Fibroblast of skin of scalp (primary cell): ENCODE data around the gene HDGFL3.
"Not testable (repeated sequence)": the region's sequence is repeated elsewhere in the genome, so short reads cannot be mapped to it uniquely, and the experiment has no call there.

Experiments used
- DNase-seq: peaks from one replicate; pipeline ENCODE4 v3.0.0-alpha.2; 2013

Gene HDGFL3

DNA sequence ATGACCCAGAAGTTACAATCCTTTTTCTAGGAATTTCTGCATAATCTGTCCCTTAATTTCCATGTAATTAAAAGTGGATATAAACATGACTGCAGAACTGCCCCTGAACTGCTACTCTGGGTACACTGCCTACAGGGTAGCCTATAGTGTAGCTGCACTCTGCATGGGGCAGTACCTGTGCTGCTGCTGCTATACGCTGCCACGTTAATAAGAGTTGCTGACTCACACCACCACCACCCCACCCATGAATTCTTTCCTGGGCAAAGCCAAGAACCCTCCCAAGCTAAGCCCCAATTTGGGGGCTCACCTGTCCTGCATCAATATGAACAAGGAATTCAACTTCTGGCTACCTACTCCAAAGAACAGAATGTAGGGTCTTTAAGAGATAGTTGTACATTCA, 13.9 kb downstream of the HDGFL3 start:
- no peak for DNase-seq

DNA sequence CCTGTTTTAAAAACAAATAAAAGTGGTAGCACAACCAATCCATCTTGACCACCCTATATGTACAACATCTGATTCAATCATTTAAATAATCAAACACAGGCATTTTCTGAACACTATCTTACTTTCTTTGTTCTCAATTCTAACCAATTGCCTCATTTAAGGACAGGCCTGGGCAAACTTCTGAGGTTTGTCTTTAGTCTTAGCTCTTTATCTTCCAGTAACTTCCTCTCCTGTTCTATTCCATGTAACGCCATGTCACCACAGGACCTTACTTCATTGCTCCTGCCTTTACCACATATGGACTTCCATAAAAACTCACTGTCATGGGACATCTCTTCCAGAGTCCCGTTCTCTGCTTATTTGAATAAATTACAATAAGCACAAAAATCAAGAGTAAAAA, 14.9 kb downstream of the HDGFL3 start:
- no peak for DNase-seq

DNA sequence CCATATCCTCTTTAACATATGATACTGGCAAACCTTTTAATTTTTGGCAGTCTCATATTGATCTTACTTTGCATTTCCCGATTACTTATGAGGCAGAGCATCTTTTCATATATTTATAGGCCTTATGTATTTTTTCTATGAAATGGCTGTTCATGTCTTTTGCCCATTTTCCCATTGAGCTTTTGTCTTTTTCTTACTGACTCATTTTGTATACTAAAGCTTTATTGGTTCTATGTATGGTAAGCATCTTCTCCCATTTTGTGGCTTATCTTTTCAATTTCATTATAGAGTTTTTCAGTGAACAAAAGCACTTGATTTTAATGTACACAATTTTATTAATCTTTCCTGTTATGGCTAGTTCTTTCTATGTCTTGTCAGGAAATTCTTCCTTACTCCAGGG, 17.2 kb downstream of the HDGFL3 start:
- no peak for DNase-seq

DNA sequence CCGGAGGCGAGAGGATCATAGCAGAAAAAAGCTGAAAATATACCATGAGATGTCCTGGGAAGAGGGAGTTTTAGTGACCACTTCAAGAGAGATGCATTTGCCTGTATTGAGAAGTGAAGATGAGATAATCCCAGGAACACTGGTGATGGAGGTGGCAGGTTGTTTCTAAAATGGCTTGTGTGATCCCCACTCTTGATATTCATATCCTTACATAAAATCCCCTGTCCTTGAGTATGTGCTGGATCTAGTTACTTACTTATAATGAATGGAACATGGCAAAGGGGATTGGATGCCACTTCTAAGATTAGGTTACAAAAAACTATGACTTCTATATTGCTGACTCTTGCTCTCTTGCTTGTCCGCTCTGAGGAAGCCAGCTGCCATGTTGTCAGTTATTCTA, 22.1 kb downstream of the HDGFL3 start:
- DNase-seq: no peak

DNA sequence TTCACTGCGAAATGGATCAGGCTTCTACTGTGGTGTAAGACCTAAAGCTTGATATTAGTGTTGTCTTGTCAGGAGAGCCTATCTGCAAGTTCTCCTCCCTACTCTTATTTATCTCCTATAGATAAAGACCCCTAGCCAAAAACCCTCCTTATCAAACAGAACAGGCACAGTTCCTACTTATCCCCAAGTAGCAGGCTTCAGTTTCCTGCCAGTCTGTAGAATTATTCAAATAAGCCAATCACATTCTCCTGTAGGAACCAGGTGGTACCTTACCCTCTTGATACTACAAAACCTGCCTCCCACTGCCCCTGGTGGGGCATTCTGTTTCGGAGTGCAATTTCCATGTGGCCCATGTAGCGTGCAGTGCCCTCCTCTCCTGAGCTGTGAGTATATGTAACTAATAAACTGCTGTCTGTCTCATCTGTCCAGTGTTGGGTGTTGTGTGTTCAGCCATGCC, 28.7 kb downstream of the HDGFL3 start:
- no peak for DNase-seq

DNA sequence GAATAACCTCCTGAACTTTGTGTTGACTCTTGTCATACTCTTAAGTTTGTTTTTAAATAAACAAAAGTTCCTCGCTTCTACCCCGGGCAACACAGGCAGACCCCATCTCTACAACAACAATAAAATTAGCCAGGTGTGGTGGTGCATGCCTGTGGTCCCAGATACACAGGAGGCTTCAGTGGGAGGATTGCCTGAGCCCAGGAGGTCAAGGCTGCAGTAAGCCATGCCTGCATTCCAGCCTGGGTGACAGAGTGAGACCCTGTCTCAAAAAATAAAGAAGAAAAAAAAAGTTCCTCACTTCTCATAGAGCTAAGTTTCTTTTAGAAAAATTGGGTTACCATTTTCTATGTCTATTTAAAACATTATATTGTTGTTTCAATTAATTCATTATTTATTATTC, 29.2 kb downstream of the HDGFL3 start:
- no peak for DNase-seq

DNA sequence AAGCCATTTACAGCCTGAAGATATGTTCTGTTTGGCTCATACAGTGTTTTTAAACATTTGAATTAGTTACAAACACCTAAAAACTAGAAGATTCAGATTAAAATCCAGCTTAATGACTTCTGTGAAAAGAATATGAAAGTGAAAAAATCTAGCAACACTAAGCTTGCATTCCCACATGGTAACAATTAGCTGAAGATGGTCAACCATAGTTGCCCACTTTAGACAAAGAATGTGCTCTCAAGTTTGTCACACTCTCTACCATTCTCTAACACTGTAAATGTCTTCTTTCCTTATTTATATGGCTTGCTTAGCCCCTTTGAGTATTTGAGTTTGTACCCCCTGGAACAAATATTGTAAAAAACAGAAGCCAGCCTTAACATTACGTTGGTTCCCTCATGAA, 32.7 kb downstream of the HDGFL3 start:
- DNase-seq: peak; percentile 51

DNA sequence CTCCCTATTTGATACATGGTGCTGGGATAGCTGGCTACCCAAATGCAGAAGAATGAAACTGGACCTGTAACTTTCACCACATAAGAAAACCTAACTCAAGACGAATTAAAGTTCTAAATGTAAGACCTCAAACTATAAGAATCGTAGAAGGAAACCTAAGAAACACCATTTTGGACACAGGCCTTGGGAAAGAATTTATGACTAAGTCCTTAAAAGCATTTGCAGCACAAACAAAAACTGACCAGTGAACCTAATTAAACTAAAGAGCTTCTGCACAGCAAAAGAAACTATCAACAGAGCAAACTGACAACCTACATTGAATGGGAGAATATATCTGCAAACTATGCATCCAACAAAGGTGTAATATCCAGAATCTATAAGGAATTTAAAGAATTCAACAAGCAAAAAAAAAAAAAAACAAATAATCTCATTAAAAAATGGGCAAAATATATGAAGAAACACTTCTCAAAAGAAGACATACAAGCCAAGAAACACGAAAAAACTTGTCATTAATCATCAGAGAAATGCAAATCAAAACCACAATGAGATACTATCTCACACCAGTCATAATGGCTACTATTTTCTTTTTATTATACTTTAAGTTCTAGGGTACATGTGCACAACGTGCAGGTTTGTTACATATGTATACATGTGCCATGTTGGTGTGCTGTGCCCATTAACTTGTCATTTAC, 37.0 kb downstream of the HDGFL3 start:
- DNase-seq: peak; percentile 9

DNA sequence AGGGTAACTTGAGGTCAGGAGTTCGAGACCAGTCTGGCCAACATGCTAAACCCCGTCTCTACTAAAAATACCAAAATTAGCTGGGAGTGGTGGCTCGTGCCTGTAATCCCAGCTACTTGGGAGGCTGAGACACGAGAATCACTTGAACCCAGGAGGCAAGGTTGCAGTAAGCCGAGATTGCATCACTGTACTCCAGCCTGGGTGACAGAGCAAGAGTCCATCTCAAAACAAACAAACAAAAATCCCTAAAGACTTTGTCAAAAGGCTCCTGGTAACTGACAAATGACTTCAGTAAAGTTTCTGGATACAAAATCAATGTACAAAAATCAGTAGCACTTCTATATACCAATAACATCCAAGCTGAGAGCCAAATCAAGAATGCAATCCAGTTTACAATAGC, 38.0 kb downstream of the HDGFL3 start:
- DNase-seq: not testable (repeated sequence)

DNA sequence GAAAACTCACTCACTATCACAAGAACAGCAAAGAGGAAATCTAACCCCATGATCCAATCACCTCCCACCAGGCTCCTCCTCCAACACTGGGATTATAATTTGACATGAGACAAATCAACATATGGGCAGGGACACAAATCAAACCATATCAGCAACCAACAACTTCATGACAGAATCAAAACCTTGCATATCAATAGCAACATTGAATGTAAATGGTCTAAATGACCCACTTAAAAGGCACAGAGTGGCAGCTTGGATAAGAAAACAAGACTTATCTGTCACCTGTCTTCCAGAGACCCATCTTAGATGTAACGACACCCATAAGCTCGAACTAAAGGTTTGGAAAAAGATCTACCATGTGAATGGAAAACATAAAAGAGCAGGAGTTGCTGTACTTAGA, 40.8 kb downstream of the HDGFL3 start:
- DNase-seq: no peak

DNA sequence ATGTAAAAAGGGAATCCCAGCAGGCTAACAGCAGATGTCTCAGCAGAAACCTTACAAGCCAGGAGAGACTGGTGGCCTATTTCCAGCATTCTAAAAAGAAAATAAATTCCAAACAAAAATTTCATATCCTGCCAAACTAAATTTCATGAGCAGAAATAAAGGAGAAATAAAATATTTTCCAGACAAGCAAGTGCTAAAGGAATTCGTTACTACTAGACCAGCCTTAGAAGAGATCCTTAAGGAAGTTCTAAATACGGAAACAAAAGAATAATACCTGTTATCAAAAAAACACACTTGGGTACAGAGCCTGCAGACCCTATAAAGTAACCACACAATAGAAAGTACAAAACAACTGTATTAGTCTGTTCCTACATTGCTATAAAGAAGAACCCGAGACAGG, 41.4 kb downstream of the HDGFL3 start:
- no peak for DNase-seq

DNA sequence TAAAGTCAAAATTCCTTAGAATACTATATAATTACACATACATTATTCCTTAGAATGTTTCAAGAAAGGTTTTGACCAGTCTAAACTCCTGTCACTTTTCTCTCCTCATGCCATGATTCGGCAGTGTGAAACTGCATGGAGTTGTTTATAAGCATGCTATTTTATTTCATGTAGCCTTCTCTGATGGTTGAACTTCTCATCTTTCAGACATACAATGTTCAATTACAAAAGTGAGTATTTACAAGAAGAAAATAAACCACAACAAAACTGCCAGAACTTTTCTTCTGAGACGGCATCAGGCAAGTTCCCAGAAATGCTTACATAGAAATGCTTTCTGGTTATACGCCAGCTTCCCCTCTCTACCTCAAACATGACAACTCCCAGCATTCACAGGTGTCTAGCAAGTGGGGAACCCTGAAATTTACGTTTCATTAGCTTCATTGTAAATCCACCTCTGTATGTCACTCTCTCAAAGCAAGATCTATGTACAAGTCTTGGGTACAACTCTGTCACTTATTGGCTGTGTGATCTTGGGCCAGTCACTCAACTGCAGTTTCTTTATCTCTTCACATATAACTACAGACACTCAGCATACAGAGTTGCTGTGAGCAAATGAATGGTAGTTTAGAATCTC, 42.7 kb downstream of the HDGFL3 start:
- DNase-seq: no peak

DNA sequence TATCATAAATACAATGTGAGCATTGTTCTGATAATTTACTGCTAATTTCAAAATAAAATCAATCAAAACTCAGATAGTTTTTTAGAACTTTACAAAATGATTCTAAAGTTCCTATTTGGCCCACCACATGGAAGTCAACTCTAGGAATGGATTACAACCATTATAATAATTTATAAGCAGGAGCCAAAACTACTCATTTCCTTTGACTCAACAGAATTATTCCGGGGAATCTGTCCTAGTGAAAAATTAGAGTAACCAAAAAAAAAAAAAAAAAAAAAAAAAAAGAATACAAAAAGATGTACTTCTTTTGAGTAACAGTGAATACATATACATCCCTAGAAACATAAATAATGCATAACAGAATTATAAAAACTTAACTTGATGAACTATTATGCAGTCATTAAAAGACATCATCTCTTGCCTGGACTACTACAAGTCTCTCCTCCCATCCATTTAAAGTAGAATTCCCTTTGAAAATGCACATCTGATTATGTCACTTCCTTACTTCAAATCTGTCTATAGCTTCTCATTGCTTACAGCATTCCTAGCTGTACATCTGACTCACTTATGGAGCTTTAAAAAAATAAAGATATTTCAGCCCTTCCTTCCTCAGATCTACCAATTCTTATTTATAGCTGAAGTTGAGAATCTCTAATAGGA, 43.4 kb downstream of the HDGFL3 start:
- peak; percentile 72 for DNase-seq

DNA sequence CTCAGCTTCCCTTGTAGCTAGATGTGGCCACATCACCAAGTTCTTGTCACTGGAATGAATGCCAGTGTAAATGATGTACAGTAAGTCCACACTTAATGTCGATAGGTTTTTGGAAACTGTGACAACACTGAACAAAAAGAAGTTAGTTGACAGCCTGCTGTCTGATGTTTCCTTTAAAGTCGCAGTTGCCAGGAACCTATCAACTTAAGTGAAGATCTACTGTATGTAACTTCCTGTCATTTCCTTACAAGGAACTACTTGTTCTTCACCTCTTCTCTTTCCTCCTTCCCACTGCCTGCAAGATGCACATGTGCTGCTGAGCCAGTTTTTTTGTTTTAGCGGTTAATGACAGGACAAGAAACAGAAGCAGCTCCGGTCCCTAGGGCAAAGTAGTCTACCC, 44.6 kb downstream of the HDGFL3 start:
- DNase-seq: no peak

DNA sequence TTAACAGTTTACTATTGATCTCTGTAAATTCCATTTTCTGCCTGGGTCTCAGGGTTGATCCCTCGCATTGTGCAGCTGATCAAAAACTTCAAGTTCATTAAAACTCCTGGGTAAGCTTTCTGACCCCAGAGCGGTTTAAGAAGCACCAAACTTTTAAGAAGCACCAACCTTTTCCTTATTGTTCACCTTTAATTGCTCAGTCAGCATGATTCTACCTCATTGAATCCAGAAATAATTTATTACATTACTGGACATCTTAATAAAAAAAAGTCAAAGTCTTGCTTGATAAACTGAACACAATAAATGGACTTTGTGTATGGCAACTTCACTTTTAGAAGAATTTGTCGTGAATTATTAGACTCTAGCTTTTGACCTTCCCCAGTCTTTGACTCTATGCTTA, 46.9 kb downstream of the HDGFL3 start:
- DNase-seq: no peak

DNA sequence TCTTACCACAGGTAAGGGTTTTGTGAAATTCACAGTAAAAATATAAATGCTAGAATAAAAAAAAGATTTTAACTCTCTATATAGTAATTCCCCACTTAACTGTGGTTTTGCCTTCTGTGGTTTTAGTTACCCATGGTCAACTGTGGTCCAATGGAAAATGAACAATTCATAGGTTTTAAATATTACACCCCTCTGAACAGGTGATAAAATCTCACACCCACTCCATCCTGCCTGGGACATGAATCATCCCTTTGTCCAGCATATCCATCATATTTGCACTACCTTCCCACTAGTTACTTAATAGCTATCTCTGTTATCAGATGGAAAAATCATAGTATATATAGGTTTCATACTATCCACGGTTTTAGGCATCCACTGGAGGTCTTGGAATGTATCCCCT, 49.2 kb downstream of the HDGFL3 start:
- peak; percentile 17 for DNase-seq

DNA sequence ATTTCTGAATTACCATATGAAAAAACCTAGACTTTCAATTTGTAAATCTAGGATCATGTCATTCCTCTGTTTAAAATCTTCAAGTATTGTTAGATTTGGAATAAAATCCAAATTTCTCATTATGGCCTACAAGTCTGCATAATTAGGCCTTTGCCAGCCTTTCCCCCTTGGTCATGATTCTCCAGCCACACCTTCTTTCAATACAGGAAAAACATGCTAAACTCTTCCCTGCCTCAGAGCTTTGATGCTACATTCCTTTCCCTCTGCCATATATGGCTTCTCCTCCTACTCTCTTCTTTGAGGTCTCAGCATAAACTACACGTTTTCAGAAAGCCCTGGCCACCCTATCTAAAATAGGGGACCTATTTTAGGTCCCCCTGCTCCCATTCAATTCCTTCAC, 51.7 kb downstream of the HDGFL3 start:
- no peak for DNase-seq

DNA sequence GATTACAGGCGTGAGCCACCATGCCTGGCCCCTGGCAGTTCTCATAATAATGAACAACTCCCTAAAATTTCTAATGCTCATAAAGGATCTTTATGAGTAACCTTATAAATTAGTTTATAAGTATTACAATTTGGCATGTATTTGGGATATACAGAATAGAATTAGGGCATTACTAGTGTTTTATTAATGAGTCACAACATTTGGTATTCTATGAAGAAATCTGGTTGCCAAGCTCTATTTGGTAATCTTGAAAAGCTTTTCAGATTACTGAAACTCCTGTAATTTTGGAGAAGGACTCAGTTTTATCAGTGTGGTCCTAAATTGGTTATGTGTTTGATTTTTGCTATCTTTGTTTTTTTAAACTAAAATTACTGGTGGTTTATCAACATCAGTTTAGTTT, 54.3 kb downstream of the HDGFL3 start:
- peak; percentile 14 for DNase-seq

DNA sequence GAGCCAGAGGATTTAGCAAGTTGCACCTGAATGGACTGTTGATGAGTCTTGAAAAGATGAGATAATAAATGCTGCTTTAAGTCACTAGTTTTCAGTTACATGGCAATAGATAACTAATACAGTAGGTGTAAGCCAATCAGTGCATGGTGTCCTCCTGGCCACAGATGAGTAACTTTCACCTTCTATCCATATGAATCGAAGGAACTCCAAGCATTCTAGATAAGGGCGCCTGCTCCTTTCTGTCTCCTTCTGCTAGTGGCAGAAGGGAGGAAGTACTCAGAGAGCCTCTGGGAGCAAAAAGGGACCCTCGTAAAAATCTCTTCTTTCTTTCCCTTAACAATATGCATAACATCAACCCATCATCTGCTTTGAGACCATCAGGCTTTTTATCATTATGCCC, 62.9 kb downstream of the HDGFL3 start:
- no peak for DNase-seq

DNA sequence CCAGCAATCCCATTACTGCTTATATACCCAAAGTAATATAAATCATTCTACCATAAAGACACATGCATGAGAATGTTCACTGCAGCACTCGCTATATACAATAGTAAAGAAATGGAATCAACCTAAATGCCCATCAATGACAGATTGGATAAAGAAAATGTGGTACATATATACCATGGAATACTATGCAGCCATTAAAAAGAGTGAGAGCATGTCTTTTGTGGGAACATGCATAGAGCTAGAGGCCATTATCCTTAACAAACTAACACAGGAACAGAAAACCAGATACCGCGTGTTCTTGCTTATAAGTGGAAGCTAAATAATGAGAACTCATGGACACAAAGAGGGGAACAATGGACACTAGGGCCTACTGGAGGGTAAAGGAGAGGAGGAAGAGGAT, 65.5 kb downstream of the HDGFL3 start:
- not testable (repeated sequence) for DNase-seq

DNA sequence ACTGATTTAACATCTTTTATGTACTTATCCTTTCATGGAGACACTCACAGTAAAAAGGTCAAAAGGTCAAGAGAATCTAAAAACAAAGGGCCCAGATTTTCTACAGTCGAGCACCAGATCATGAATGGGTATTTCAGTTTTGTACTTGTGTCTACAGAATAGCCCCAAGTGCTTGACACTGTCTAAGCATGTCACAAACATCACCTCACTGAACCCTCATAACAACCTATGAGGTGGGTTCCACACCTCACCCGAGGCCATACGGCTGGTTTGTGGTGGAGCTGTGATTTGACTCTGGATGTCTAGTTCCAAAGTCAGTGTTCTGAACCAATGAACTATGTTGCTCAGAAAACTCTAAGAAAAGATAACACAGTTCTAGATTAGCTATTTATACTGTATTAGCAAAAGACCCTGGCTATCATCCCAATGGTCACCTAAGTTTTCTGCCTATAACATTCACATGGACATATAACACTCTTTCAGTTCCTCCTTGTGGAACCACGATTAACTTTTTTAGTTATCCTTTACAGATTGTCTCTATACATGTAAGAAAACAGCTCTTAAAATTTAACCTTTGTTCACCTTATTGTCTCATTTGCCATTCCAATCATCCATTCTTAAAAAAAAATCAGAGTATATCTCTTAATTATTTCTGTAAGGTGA, 74.6 kb downstream of the HDGFL3 start:
- no peak for DNase-seq

DNA sequence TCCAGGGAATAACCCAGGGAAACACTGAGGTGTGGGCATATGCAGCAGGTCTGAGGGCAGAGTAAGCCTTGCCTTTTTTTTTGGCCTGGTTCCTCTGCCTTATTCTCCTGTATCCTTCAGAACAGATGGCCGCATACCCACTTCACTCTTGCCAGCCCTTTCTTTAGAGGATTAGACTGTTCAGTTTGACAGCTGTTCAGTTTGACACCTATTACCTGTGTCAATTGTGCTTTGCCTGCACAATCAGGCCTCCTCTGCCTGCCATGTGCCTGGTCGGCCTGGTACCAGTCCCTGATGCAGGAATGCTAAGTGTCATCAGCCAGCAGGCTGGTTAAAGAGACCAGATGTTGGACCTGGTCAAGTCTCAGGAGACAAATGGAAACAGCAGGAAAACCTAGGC, 77.8 kb downstream of the HDGFL3 start:
- no peak for DNase-seq

DNA sequence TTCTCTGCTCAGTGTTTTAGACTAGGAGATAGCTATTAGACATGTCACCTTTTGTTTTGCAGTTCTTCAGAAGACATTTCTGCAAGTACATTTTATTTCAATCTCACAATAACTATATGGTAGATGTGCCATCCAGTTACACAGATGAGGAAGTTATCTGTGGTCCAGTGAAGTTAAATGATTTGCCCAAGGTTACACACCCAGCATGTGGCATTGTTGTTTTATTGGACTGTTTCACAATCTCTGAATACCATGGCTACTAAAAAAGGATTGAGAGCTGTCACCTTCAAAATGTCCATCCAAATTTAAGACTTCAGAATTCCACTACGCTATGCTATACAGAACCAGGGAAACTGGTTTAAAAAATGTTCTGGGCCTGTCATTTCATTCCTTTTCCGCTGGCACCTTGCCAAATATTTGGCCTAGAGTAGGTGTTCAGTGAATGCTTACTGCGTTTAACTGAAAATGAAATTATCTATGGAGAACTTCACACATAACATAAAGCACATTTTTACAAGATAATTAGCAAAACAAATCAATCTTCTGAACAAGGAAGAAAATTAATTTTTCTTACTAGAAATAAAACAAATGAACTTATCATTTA, 80.0 kb downstream of the HDGFL3 start:
- DNase-seq: no peak
